ENCODE data around the gene MSANTD2. TPM values are rescaled to one million over a fixed set of nuclear protein-coding genes. Genes with fewer than 3 reads are reported as not detected.

The MSANTD2 gene
- total RNA-seq, 1 donor from 2014 or later, result 15.2 TPM

DNA sequence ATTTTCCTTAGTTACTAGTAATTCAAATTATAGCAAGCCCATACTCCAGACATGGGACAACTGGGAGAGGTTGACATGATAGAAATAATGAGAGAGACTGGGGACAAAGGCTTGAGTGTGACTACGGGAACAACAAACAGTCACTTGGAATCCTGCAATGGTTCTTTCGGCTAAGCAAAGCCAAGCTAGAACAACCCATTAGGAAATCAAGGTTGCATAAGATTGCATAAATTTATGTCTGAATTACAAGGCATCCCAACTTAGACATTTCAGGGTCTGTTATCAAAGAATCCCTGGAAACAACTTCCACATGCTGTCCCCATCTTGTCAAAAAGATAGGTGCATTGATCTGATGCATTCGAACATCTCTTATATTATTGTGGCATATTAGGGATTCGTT, 70.6 kb downstream of the MSANTD2 start:
- DNase-seq, result no peak

DNA sequence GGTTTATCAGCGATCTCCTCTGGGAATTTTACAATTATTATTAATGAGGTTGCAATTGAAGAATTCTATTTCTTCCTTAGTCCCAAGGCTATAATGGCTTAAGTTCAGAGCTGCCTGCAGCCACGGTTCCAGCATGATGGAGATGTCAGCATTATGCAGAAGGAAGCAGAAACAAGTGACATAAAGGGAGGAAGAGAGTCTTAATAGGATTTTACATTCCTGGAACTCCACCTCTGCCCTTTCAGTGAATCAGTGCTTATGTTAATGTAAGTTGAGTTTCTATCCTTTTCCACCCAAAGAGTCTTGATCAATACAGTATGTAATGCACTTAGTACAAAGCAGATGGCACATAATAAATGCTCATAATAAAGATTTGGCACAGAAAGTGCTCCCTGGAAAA, 72.1 kb downstream of the MSANTD2 start:
- no peak for DNase-seq

DNA sequence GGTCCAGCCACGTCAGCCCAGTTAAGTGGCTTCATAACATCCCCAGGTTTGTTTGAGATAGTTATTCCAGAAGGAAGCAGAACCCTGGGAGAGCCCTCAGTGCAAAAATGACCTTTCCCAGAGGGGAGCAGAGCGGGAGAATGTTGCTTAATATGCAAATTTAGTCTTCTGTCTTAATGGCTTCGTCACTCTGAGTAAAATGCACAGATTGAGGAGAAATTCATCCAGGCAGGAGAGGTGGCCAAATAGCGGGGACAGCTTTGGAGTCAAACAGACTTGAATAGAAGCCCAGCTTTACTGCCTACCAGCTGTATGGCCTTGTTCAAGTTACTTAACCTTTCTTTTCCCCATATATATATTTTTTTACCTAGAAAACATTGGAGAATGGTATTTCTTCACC, 72.7 kb downstream of the MSANTD2 start:
- DNase-seq, result no peak

DNA sequence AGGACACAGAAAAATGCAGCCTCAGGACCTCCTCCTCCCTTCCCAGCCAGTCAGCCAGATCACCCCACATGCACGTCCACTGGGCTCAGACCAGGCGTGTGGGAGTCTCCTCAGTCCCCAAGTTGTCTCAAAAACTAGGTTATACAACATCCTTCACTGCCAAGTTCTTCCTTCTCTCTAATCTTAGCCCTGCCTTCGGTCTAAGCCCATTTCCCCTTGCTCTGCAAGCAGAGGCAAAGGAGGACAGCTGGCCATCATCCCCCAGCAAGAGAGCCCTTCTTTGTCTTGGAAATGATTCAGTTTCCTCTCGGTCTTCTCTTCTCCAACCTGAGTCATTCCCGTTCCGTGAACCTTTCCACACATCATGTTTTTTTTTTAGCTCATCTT, 74.5 kb downstream of the MSANTD2 start:
- no peak for DNase-seq

DNA sequence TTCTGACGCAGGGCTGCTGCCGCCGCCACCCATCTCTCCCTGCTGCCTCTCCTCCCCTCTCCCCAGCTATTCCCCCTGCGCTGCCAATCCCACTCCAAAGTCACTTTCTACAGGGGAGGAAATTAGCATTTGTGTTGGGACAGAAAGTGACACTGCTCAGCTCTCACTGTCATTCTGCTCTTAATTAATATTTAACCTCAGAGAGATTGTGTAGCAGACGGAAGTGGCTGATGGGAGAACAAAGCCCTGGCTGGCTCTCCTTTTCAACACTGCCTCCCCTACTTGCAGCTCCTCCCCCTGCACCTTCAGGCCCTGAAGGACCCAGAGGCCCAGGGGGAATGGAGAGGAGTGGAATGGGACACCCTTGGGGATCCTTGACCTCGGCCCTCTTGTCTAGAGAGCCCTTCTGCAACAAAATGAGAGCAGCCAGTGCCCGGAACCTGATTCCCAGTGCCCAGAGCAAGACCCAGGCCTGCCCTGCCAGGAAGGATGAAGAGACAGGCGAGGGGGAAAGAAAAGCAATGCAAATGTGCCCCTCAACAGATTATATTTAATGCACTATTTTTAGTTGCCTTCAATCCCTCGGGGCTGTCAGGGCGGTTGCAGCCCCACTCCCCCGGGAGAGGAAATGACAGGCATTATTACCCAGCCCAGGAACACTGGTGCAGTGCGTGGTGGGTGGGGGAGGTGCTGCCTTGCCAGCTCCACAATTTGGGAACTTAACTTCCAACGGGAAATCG, 75.1 kb downstream of the MSANTD2 start:
- DNase-seq, result no peak

DNA sequence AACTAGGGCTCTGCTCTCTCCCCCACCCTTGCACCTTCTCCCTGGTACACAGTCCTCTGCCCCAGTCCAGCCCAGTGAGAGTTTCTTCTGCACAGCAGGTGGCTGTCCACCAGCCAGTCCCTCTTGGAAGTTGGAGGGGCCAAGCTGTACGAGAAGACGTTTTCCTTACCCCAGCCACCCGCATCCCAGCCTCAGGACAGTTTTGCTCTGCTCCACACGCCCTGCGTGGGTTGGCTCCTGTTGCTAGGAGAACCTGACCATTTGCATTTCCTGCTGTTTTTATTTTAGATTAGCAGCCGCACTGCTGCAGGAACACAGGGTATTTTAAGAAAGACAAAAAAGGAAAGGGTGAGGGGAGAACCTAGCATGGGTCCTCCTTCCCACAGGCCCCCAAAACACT, 78.0 kb downstream of the MSANTD2 start:
- no peak for DNase-seq

DNA sequence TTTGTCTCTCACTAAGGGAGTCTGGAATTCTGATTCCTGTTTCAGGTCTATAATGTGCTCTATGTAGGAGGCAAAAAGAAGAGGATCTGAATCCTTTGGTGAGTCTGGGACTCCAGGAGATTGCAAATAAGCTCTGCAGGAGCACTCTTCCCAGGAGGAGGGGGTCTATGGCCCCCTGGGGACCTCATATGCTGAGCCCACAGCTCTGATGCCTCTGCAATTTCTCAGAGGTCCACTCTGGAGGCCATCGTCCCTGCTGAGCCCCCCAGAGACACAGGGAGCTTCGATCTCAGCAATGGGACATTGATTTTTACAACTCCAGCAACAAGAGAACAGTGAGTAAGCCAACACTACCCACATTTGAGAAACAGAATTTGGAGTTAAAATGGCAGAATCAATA, 80.7 kb downstream of the MSANTD2 start:
- no peak for DNase-seq

DNA sequence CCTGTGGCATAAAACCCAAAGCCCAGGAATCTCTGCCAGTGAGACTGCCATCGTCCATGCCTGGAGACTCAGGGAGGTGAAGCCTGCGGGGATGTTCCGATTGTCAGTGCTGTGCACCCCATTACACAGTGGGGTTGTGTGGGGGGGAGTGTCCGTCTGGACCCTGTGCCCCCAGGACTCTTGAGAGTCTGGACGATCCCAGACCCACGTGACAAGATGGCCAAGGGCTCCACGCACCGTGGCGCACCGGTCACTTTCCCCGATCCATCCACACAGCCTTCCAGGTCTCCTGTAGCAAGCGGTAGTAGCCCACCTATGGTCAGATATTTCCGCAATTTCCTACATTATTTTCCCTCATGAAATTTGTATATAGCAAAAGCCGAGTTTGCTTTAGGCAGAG, 81.4 kb downstream of the MSANTD2 start:
- no peak for DNase-seq

DNA sequence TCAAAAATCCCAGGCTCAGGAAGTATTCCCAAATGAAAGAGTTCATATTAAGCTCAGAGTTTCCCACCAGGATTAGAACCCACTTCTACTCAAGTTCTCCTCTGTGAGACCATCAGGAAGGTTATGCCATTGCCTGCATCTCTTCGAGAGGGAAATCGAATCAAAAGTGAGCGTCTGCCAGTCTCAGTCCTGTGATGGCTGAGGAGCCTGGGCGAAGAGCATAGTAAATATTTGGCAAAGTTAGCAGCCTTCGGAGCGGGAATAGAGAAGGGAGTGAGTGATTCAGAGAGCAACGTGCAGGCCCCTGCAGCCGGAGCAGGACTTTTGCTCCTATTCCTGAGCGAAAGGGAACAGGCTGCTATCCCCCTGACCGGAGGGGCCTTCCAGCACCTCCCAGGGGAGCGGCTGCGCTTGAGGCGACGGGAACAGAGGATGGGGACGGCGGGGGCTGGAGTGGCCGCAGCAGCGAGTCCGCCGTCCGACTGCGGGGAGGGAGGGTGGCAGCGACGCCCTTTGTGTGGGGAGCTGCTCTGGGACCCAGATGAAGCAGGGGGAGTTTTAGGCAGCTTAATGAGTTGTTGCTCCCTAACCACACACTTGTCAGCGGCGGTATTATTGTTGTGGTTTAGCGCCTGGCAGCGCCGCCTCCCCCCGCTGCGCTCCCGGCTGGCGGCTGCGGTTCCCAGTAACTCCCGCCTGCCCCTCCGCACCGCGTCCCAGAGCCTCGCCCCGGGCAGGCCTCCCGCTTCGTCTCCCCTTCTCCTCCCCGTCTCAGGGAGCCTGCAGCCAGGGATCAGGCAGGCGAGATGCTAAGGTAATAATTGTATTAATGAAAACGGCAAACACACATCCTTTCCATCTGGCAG, 82.2 kb downstream of the MSANTD2 start:
- DNase-seq, result no peak

DNA sequence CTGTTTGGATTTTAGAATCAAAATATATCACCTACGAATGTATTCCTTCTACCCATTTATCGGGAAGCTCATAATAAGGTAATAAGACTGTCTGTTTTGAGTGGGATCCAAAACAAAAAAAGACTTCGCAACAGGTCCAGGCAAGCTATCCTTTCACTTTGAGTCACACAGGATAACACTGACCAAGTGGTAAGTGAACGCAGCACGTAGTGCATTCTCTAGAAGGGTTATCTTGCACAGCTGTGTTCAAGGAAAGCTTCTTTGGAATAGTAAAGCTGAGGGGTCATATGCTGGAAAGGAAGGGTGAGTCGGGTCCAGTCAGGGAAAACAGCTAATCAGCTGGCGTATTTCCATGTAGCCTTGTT, 82.8 kb downstream of the MSANTD2 start:
- DNase-seq, result no peak

DNA sequence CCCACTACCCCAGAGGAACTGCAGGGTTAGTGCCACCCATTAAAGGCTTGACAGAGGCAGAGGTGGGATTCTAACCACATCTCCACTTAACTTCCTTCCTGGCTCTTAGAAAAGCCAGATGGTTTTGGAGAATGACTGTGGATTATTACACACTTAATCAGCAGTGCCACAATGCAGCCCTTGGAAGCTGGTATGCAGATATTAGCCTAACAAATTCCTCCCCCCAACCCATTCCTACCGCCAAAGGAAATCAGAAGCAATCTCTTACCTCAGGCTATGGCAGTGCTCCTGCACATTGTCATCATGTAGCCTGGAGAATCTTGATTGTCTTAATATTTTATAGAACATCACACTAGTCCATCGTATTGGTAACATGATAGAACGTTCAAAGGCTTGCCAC, 83.6 kb downstream of the MSANTD2 start:
- DNase-seq, result no peak

Other genes starting within 250 kb of the MSANTD2 start
- not detected for gene OR8A1, start 230.4 kb downstream of the MSANTD2 start, total RNA-seq
- not detected for gene PANX3, start 189.0 kb downstream of the MSANTD2 start, total RNA-seq
- gene TBRG1, start 177.5 kb downstream of the MSANTD2 start, total RNA-seq, result 13.6 TPM
- 3.9 TPM for gene SIAE, start 126.7 kb downstream of the MSANTD2 start, total RNA-seq
- 2.9 TPM for gene SPA17, start 126.5 kb downstream of the MSANTD2 start, total RNA-seq
- 0.39 TPM for gene NRGN, start 60.5 kb downstream of the MSANTD2 start, total RNA-seq
- 0.20 TPM for gene VSIG2, start 48.2 kb downstream of the MSANTD2 start, total RNA-seq
- 9.2 TPM for gene ESAM, start 38.1 kb downstream of the MSANTD2 start, total RNA-seq
- gene ROBO3, start 65.0 kb upstream of the MSANTD2 start, total RNA-seq, result 8.8 TPM
- gene ROBO4, start 97.5 kb upstream of the MSANTD2 start, total RNA-seq, result 9.7 TPM
- not detected for gene HEPN1, start 118.8 kb upstream of the MSANTD2 start, total RNA-seq
- gene HEPACAM, start 135.6 kb upstream of the MSANTD2 start, total RNA-seq, result 3.6 TPM
- gene CCDC15, start 153.8 kb upstream of the MSANTD2 start, total RNA-seq, result 4.3 TPM